Liver (tissue), 3 donors: ENCODE results near the gene C2CD4D.

Experiments
- EGR1 ChIP-seq, 2 donors: IDR thresholded peaks; 2 replicates each; pipeline ENCODE4 v1.6.1; 2016 to 2018; ENCODE audit warnings: antibody characterized with exemption in 2 of 2, low read depth in 2 of 2
- GABPA ChIP-seq, 2 donors: IDR thresholded peaks in 1 of 2; conservative IDR thresholded peaks in 1 of 2; 2 replicates each; pipeline ENCODE4 v1.6.1; 2016; ENCODE audit warnings: antibody characterized with exemption in 2 of 2, mild to moderate bottlenecking in 1 of 2, moderate library complexity in 1 of 2
- RAD21 ChIP-seq, 2 donors: IDR thresholded peaks; 2 replicates each; pipeline ENCODE4 v1.6.1; 2016; ENCODE audit warnings: antibody characterized with exemption in 2 of 2, mild to moderate bottlenecking in 2 of 2
- TF ChIP-seq, protein P1 (sequence below): fragments of 150-350 bp; IDR thresholded peaks from 2 replicates; pipeline ENCODE4 v1.5.1; 2017; ENCODE audit warnings: improper control_type of control experiment, low read depth, low read length; ENCODE audit not compliant: missing input control
- TF ChIP-seq, protein P2 (sequence below): IDR thresholded peaks from 2 replicates; pipeline ENCODE4 v1.6.1; 2016; ENCODE audit warnings: antibody characterized with exemption
- TF ChIP-seq, protein P3 (sequence below): IDR thresholded peaks from 2 replicates; pipeline ENCODE4 v1.6.1; 2016; ENCODE audit warnings: antibody characterized with exemption, mild to moderate bottlenecking
- donor health status: healthy.
- donor health status: healthy.

DNA sequence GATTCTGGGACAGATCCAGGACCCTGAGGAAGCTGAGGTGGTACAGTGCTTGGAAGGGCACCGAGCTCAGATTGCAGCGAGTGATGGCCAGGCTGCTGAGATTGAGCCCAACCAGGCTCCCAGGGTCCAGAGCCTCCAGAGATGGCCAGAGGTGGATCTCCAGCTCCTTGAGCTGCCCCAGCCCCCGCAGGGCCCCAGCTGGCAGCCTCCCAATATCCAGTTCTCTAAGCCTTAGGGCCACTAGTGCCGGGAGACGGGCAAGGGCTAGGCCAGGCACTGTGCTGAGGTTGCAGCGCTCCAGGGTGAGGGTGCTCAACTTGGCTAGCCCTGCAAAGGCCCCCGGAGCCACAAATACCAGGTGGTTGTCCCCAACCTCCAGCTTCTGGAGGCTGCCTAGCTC, 37.8 kb downstream of the C2CD4D start:
- TF ChIP-seq, protein P1, sequence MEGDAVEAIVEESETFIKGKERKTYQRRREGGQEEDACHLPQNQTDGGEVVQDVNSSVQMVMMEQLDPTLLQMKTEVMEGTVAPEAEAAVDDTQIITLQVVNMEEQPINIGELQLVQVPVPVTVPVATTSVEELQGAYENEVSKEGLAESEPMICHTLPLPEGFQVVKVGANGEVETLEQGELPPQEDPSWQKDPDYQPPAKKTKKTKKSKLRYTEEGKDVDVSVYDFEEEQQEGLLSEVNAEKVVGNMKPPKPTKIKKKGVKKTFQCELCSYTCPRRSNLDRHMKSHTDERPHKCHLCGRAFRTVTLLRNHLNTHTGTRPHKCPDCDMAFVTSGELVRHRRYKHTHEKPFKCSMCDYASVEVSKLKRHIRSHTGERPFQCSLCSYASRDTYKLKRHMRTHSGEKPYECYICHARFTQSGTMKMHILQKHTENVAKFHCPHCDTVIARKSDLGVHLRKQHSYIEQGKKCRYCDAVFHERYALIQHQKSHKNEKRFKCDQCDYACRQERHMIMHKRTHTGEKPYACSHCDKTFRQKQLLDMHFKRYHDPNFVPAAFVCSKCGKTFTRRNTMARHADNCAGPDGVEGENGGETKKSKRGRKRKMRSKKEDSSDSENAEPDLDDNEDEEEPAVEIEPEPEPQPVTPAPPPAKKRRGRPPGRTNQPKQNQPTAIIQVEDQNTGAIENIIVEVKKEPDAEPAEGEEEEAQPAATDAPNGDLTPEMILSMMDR: no peak
- TF ChIP-seq, protein P2, sequence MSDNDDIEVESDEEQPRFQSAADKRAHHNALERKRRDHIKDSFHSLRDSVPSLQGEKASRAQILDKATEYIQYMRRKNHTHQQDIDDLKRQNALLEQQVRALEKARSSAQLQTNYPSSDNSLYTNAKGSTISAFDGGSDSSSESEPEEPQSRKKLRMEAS: no peak
- no peak for TF ChIP-seq EGR1 (IDR thresholded peaks at IDR 0.05; ENCODE audit: low read depth in 2 of 2)
- TF ChIP-seq RAD21 (IDR thresholded peaks at IDR 0.05): no peak
- TF ChIP-seq, protein P3, sequence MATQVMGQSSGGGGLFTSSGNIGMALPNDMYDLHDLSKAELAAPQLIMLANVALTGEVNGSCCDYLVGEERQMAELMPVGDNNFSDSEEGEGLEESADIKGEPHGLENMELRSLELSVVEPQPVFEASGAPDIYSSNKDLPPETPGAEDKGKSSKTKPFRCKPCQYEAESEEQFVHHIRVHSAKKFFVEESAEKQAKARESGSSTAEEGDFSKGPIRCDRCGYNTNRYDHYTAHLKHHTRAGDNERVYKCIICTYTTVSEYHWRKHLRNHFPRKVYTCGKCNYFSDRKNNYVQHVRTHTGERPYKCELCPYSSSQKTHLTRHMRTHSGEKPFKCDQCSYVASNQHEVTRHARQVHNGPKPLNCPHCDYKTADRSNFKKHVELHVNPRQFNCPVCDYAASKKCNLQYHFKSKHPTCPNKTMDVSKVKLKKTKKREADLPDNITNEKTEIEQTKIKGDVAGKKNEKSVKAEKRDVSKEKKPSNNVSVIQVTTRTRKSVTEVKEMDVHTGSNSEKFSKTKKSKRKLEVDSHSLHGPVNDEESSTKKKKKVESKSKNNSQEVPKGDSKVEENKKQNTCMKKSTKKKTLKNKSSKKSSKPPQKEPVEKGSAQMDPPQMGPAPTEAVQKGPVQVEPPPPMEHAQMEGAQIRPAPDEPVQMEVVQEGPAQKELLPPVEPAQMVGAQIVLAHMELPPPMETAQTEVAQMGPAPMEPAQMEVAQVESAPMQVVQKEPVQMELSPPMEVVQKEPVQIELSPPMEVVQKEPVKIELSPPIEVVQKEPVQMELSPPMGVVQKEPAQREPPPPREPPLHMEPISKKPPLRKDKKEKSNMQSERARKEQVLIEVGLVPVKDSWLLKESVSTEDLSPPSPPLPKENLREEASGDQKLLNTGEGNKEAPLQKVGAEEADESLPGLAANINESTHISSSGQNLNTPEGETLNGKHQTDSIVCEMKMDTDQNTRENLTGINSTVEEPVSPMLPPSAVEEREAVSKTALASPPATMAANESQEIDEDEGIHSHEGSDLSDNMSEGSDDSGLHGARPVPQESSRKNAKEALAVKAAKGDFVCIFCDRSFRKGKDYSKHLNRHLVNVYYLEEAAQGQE: no peak
- no peak for TF ChIP-seq GABPA (IDR thresholded peaks at IDR 0.05 in 1 of 2, conservative IDR thresholded peaks at IDR 0.05 in 1 of 2)
